NCI-H2081 treated with DMSO at 0.1 percent for 48 hours (cell line): ENCODE results near the gene CERS6.

Source experiments
- DNase-seq: peaks from one replicate; lab custom pipeline; 2025; lab: John Stamatoyannopoulos, UW

The CERS6 gene

GRCh38 chr2:168602846-168603401 lies 146.9 kb downstream of the CERS6 start:
- DNase-seq = no peak

- DNase-seq = no peak
Observed at GRCh38 chr2:168603439-168603961, 147.4 kb downstream of the CERS6 start.

- no peak for DNase-seq
Observed at GRCh38 chr2:168604252-168604651, 148.2 kb downstream of the CERS6 start.

GRCh38 chr2:168607992-168608391 lies 151.9 kb downstream of the CERS6 start:
- no peak for DNase-seq

- no peak for DNase-seq
Observed at GRCh38 chr2:168608796-168609195, 152.7 kb downstream of the CERS6 start.

GRCh38 chr2:168611091-168611490 lies 155.0 kb downstream of the CERS6 start:
- no peak for DNase-seq

- no peak for DNase-seq
Observed at GRCh38 chr2:168611896-168612650, 156.0 kb downstream of the CERS6 start.

- DNase-seq = no peak
Observed at GRCh38 chr2:168612719-168613118, 156.6 kb downstream of the CERS6 start.

- no peak for DNase-seq
Observed at GRCh38 chr2:168613551-168613950, 157.5 kb downstream of the CERS6 start.

- DNase-seq = no peak
Observed at GRCh38 chr2:168614172-168615018, 158.3 kb downstream of the CERS6 start.

- DNase-seq = no peak
Observed at GRCh38 chr2:168620554-168620953, 164.5 kb downstream of the CERS6 start.

- DNase-seq = no peak
Observed at GRCh38 chr2:168622559-168622958, 166.5 kb downstream of the CERS6 start.

GRCh38 chr2:168624028-168624427 lies 168.0 kb downstream of the CERS6 start:
- no peak for DNase-seq

GRCh38 chr2:168626096-168626495 lies 170.0 kb downstream of the CERS6 start:
- DNase-seq = no peak

GRCh38 chr2:168626647-168627046 lies 170.6 kb downstream of the CERS6 start:
- DNase-seq = no peak

- DNase-seq = no peak
Observed at GRCh38 chr2:168632709-168633121, 176.6 kb downstream of the CERS6 start.

- DNase-seq = no peak
Observed at GRCh38 chr2:168633200-168633599, 177.1 kb downstream of the CERS6 start.

- DNase-seq = no peak
Observed at GRCh38 chr2:168633895-168634294, 177.8 kb downstream of the CERS6 start.

- DNase-seq = no peak
Observed at GRCh38 chr2:168635065-168635577, 179.0 kb downstream of the CERS6 start.

GRCh38 chr2:168639018-168639417 lies 182.9 kb downstream of the CERS6 start:
- DNase-seq = no peak

GRCh38 chr2:168639441-168639898 lies 183.4 kb downstream of the CERS6 start:
- no peak for DNase-seq

GRCh38 chr2:168640039-168640438 lies 184.0 kb downstream of the CERS6 start:
- no peak for DNase-seq
